Activated naive CD4-positive, alpha-beta T cell treated with anti-CD3 and anti-CD28 coated beads, Interleukin-2, amount 50 U/mL, for 16 hours (primary cell): ENCODE data around the gene CTDSPL.

Experiments
- DNase-seq: peaks from one replicate; pipeline ENCODE4 v3.0.0-alpha.2; 2020

The CTDSPL gene

GRCh38 chr3:37921025-37921424 lies 59.3 kb downstream of the CTDSPL start:
- no peak for DNase-seq

DNA sequence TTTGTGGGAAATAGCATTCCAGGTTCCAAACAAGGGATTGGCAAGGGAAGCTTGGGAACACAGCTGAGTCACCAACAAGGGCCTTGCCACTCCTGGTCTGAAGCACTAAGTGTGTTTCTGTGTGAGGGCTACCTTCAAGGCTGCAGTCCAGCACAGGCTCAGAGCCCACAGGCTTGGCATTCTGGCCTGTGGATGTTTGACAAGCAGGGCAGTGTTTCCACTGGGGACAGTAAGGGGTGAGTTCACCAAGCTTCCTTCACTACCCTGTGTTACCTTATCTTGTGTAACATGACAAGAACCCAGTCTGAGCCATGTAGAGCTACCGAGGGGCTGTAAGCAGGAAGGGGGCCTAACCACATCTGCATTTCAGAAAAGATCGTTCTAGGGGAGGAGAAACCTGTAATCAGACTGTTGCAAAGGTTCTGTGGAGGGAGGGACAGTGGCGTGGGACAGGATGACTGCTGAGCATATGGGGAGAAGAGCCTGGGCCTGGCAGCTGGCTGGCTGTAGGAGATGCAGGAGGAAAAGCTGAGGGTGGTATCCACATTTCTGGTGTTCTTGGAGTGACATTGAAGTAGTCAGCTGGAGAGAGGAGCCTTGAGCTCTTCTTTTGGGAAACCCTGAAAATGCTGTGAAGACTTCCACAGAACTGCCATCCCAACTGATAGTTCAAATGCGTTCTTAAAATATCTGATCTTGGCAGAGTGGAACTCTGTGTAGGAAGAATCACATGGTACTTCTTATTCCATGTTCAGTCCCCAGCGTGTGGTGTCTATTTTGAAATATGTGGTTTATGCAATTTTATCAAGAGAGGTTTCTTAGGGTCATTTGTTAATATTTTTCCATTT lies 61.3 kb downstream of the CTDSPL start:
- no peak for DNase-seq

GRCh38 chr3:37923569-37924040 lies 61.9 kb downstream of the CTDSPL start:
- no peak for DNase-seq

DNA sequence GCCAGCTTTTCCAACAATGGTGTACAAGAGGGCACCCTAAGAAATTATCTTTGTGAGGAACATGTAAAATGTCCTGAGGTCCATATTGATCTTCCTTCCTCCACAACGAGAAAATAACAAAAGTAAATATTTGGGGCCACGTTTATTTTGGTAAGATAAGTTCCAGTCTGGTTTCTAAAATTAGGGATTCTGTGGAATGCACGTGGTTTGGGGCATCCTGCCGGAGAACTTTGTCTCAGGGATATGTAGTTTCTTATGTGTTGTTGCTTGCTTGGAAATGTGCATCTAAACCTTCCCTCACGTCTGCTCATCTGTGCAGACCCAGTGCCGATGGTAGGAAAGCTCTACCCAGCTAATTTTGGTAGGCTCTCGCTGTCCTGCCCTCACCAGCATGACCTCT lies 62.8 kb downstream of the CTDSPL start:
- DNase-seq = no peak

- no peak for DNase-seq
Observed at GRCh38 chr3:37925157-37925556, 63.5 kb downstream of the CTDSPL start.

GRCh38 chr3:37926611-37927010 lies 64.9 kb downstream of the CTDSPL start:
- no peak for DNase-seq

- DNase-seq = no peak
Observed at GRCh38 chr3:37930495-37930894, 68.8 kb downstream of the CTDSPL start.

- no peak for DNase-seq
Observed at GRCh38 chr3:37932505-37932904, 70.8 kb downstream of the CTDSPL start.

- no peak for DNase-seq
Observed at GRCh38 chr3:37934631-37935289, 73.1 kb downstream of the CTDSPL start.

DNA sequence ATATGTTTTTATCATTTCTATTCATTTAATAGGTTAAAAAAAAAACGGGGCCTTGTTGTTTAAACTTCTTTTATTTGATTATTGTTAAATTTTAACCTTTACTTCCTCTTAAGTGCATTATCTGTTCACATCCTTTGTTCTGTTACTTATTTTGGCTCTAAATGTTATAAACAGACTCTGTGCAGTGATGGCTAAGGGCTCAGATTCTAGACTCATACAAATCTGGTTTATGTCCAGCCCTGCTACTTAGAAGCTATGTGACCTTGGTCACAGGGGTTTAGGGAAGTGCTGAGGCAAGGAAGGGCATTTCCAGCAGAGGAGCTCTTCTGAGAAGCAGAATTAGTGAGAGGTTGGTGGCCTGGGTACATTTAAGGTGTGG lies 73.6 kb downstream of the CTDSPL start:
- DNase-seq = no peak

- DNase-seq = no peak
Observed at GRCh38 chr3:37935756-37936666, 74.3 kb downstream of the CTDSPL start.

GRCh38 chr3:37937156-37937555 lies 75.5 kb downstream of the CTDSPL start:
- DNase-seq = no peak

GRCh38 chr3:37938011-37938410 lies 76.3 kb downstream of the CTDSPL start:
- DNase-seq = no peak

DNA sequence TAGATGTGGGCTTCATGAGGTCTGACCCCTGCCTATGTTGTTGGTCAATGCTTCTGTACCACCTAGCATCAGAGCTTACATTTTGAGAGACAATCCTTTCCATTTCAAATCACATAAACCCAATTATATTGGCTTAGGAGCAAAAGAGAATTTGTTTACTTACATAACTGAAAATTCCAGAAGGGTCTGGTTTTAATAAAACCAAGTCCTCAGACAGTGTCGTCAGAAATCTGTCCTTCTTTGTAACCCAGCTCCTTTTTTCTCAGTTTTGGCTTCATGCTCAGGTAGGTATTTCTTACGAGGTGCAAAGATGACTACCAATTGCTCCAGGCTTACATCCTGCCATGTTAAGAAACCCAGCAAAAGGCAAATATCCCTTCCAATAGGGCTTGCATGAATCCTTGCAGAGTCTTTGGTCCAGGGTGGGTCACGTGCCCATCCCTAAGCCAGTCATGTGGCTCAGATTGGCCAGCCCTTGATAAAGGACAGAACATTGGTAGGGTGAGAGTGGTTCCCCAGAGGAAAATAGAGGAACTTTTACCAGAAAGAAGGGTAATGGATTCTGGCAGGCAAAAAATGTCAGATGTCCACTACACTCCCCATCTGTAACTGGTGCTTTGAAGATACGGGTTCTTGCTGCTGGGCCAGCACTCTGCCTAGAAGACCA lies 78.7 kb downstream of the CTDSPL start:
- no peak for DNase-seq

DNA sequence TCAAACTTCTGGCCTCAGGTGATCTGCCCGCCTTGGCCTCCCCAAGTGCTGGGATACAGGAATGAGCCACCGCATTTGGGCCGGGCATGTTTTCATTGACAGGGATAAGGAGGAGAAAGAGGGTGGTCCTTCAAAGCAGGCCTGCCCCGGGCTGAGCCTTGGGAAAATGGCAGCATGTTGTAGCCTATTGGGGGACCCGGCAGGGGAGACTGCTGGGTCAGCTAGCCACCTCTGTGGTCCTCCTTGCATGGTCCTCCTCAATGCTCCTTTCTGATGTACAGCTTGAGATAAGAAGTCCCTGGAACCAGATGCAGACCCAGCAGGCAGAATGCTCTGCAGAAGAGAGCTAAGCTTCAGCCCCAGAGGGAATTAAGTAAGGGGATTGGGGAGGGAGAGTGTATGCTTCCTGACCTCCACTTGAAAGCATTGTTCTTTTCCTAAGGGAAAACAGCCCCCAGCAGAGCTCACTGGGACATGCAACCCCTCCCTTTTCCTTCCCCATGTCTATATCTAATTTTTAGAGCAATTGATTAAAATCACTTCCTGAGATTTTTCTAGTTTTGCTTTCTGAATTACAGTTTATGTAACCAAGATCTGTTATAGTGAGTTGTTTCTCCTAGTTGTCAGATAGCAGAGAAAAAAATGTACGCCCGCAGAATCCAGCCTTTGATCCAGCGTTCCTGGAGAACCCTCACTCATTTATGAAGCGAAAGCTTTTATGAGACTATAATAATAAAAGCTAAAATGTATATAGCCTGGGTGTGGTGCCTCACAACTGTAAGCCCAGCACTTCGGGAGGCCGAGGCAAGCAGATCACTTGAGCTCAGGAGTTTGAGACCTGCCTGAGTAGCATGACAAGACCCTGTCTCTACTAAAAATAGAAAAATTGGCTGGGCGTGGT lies 80.2 kb downstream of the CTDSPL start:
- no peak for DNase-seq

- no peak for DNase-seq
Observed at GRCh38 chr3:37942646-37943045, 81.0 kb downstream of the CTDSPL start.

GRCh38 chr3:37943126-37943525 lies 81.4 kb downstream of the CTDSPL start:
- DNase-seq = no peak

GRCh38 chr3:37943631-37944314 lies 82.1 kb downstream of the CTDSPL start:
- no peak for DNase-seq

- no peak for DNase-seq
Observed at GRCh38 chr3:37944391-37944842, 82.7 kb downstream of the CTDSPL start.

DNA sequence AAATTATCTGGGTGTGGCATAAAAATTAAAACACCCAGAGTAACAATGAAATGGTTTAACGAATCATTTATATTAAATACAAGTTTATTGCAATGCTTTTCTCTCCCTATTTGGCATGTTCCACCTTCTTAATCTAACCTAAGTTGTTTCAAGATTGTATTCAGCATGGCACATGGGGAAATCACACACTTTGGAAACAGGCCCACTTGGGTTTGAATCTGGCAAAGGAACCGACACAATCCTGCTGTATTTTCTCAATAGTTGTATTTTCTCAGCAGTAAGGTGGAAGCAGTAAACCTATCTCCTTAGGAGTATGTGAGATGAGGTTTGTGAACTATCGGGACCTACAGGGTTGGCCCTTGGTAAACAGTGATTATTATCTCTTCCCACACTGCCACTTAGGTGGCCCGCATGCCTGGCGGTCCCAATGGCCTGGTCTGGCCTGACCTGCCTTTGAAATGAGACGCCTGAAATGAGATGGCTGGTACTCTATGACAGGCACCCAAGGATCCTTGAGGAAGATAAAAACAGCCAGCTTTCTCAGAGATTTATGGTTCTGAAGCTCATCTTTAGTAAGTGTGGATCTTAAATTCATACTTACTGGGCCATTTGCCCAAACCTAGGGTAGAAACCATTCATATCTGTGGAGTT lies 83.6 kb downstream of the CTDSPL start:
- DNase-seq = no peak
